HCT116 (cell line): Measurements from ENCODE around the gene EXOSC7.

Experiments
- CTCF ChIP-seq, 3 experiments: fragments of 200-600 bp in 1 of 3; sonication (generic) in 1 of 3; IDR thresholded peaks in 2 of 3; conservative IDR thresholded peaks in 1 of 3; 2 replicates each; pipeline ENCODE4 v1.5.1; 2012 to 2017; ENCODE audit warnings: low read depth in 2 of 3, low read length in 2 of 3, antibody characterized with exemption in 1 of 3, borderline replicate concordance in 1 of 3, control low read depth in 1 of 3, mild to moderate bottlenecking in 1 of 3, mixed read lengths in 1 of 3, mixed run types in 1 of 3, moderate library complexity in 1 of 3; ENCODE audit not compliant: insufficient read depth in 1 of 3
- ELF1 ChIP-seq: IDR thresholded peaks from 2 replicates; pipeline ENCODE4 v1.6.1; 2012; ENCODE audit warnings: low read depth, borderline replicate concordance
- EZH2 ChIP-seq: fragments of 200-600 bp; sonication (generic); IDR thresholded peaks from 2 replicates; pipeline ENCODE4 v1.6.1; 2017; ENCODE audit warnings: antibody characterized with exemption, mixed run types
- MAX ChIP-seq: IDR thresholded peaks from 2 replicates; pipeline ENCODE4 v1.6.1; 2012
- POLR2AphosphoS5 ChIP-seq: IDR thresholded peaks from 2 replicates; pipeline ENCODE4 v1.6.1; 2011; ENCODE audit warnings: mild to moderate bottlenecking, low read depth, low read length, moderate library complexity
- RAD21 ChIP-seq: IDR thresholded peaks from 2 replicates; pipeline ENCODE4 v1.6.1; 2012; ENCODE audit warnings: low read depth, mild to moderate bottlenecking
- REST ChIP-seq: IDR thresholded peaks from 2 replicates; pipeline ENCODE4 v1.6.1; 2012; ENCODE audit warnings: low read depth
- YY1 ChIP-seq: IDR thresholded peaks from 2 replicates; pipeline ENCODE4 v1.6.1; 2011; ENCODE audit warnings: low read length, low read depth, moderate library complexity, mild to moderate bottlenecking; ENCODE audit not compliant: insufficient replicate concordance; ENCODE audit errors: extremely low read depth

- TF ChIP-seq REST (no peak), EZH2 (no peak), CTCF (IDR thresholded peaks at IDR 0.05 in 2 of 3, conservative IDR thresholded peaks at IDR 0.05 in 1 of 3; ENCODE audit: borderline replicate concordance in 1 of 3, insufficient read depth in 1 of 3, low read depth in 2 of 3, low read length in 2 of 3) (no peak), ELF1 (no peak), YY1 (no peak), RAD21 (no peak), POLR2AphosphoS5 (no peak), MAX (no peak)
Observed at GRCh38 chr3:45049807-45050206, 73.8 kb downstream of the EXOSC7 start.
